B cell (primary cell): ENCODE data around the gene ADAM12. TPM values are rescaled to one million over a fixed set of nuclear protein-coding genes. Genes with fewer than 3 reads are reported as not detected.

ENCODE experiments used
- ATAC-seq: fragments of 200-7000 bp; cut with Tn5 transposase; one replicate; pipeline ENCODE4 v1.10.0; 2021; ENCODE audit warnings: low read depth, mild to moderate bottlenecking, moderate number of reproducible peaks, moderate library complexity
- CTCF ChIA-PET: fragments of 350-600 bp; sonication (Branson Sonifier 250); formaldehyde crosslinking; loops from one replicate; lab custom pipeline; 2021; ENCODE audit warnings: antibody characterized with exemption, inconsistent platforms; lab: Charles Lee
- POLR2A ChIA-PET: fragments of 350-600 bp; sonication (Branson Sonifier 250); formaldehyde crosslinking; loops from one replicate; lab custom pipeline; 2021; ENCODE audit warnings: antibody characterized with exemption; lab: Charles Lee
- DNase-seq: peaks from one replicate; pipeline ENCODE4 v3.0.0; 2013
- H2AFZ ChIP-seq: 2 replicates; pipeline ENCODE4 v1.6.1; 2012; ENCODE audit warnings: mild to moderate bottlenecking, low read depth, low read length; ENCODE audit not compliant: insufficient read depth, poor library complexity, severe bottlenecking
- H3K27ac ChIP-seq, 2 donors: 1 replicate in 1 of 2; 2 replicates in 1 of 2; pipeline ENCODE4 v1.5.1; 2012 to 2013; ENCODE audit warnings: low read length in 2 of 2, mild to moderate bottlenecking in 2 of 2, moderate library complexity in 1 of 2
- H3K27me3 ChIP-seq, 4 experiments: fragments of 200-600 bp in 1 of 4; sonication (generic) in 1 of 4; replicated peaks in 1 of 4; 1 replicate in 2 of 4; 2 replicates in 2 of 4; pipeline versions ENCODE4 v1.6.1 to v1.7.0; 2013 to 2016; ENCODE audit warnings: low read length in 3 of 4, mild to moderate bottlenecking in 2 of 4, mixed read lengths in 1 of 4, moderate library complexity in 1 of 4; ENCODE audit not compliant: insufficient read depth in 4 of 4, control insufficient read depth in 3 of 4; ENCODE audit errors: control extremely low read depth in 1 of 4
- H3K36me3 ChIP-seq, 2 experiments: replicated peaks in 1 of 2; 1 replicate in 1 of 2; 2 replicates in 1 of 2; pipeline versions ENCODE4 v1.6.1 to v1.7.1; 2013; ENCODE audit warnings: low read length in 1 of 2; ENCODE audit not compliant: insufficient read depth in 2 of 2, control insufficient read depth in 1 of 2; ENCODE audit errors: control extremely low read depth in 1 of 2, extremely low read depth in 1 of 2
- H3K4me1 ChIP-seq, 2 donors: fragments of 200-600 bp in 1 of 2; sonication (generic) in 1 of 2; 1 replicate in 1 of 2; 2 replicates in 1 of 2; pipeline versions ENCODE4 v1.5.1 to v1.6.1; 2013 to 2017; ENCODE audit warnings: low read length in 2 of 2; ENCODE audit not compliant: control insufficient read depth in 2 of 2, insufficient read depth in 2 of 2
- H3K4me2 ChIP-seq: replicated peaks from 2 replicates; pipeline ENCODE3; 2012; ENCODE audit warnings: mild to moderate bottlenecking, low read depth, low read length; ENCODE audit not compliant: poor library complexity, severe bottlenecking
- H3K4me3 ChIP-seq, 5 experiments: fragments of 200-600 bp in 1 of 5; sonication (generic) in 1 of 5; 1 replicate in 3 of 5; 2 replicates in 2 of 5; pipeline versions ENCODE4 v1.5.1 to v1.7.0; 2011 to 2016; ENCODE audit warnings: low read length in 4 of 5, mild to moderate bottlenecking in 4 of 5, low read depth in 2 of 5, control low read depth in 1 of 5, moderate library complexity in 1 of 5; ENCODE audit not compliant: insufficient read depth in 1 of 5; ENCODE audit errors: control extremely low read depth in 1 of 5, extremely low read depth in 1 of 5
- H3K79me2 ChIP-seq: fragments of 200-600 bp; sonication (generic); one replicate; pipeline ENCODE4 v1.6.0; 2016; ENCODE audit warnings: low read length; ENCODE audit not compliant: control insufficient read depth, insufficient read depth
- H3K9ac ChIP-seq: fragments of 200-600 bp; sonication (generic); 2 replicates; pipeline ENCODE4 v1.6.1; 2017; ENCODE audit warnings: mild to moderate bottlenecking, low read length, moderate library complexity
- H3K9me3 ChIP-seq, 3 donors: one replicate each; pipeline versions ENCODE4 v1.6.1 to v1.7.1; 2013; ENCODE audit warnings: low read length in 2 of 3; ENCODE audit not compliant: control insufficient read depth in 2 of 3, insufficient read depth in 1 of 3; ENCODE audit errors: control extremely low read depth in 1 of 3
- H4K20me1 ChIP-seq: 2 replicates; pipeline ENCODE4 v1.6.0; 2012; ENCODE audit warnings: mild to moderate bottlenecking, low read length; ENCODE audit not compliant: insufficient read depth, control insufficient read depth, poor library complexity, severe bottlenecking
- H3K27ac Mint-ChIP-seq: one replicate; pipeline ENCODE4 v1.8.0; 2021; ENCODE audit warnings: mixed read lengths
- H3K27me3 Mint-ChIP-seq: one replicate; pipeline ENCODE4 v1.8.0; 2021; ENCODE audit warnings: mixed read lengths
- H3K4me1 Mint-ChIP-seq: one replicate; pipeline ENCODE4 v1.8.0; 2021; ENCODE audit warnings: mixed read lengths
- H3K4me3 Mint-ChIP-seq: one replicate; pipeline ENCODE4 v1.8.0; 2021; ENCODE audit warnings: mixed read lengths
- H3K9me3 Mint-ChIP-seq: one replicate; pipeline ENCODE4 v1.8.0; 2022; ENCODE audit warnings: mixed read lengths; ENCODE audit not compliant: insufficient read depth
- CTCF ChIP-seq: fragments of 200-600 bp; IDR thresholded peaks from one replicate; pipeline ENCODE4 v1.8.0; 2022; ENCODE audit warnings: antibody characterized with exemption, mild to moderate bottlenecking
- EZH2 ChIP-seq: IDR thresholded peaks from 2 replicates; pipeline ENCODE4 v1.6.1; 2012; ENCODE audit warnings: borderline replicate concordance, low read depth, mild to moderate bottlenecking, moderate library complexity, low read length; ENCODE audit not compliant: insufficient read depth, poor library complexity, severe bottlenecking
- WGBS: methylation state at CpG from one replicate; pipeline ENCODE4 v1.1.5; 2013; ENCODE audit warnings: missing lambda C conversion rate; ENCODE audit not compliant: insufficient coverage; 5-methylcytosine and 5-hydroxymethylcytosine counted together
- intact Hi-C: fragments of 100-400 bp; cut with micrococcal nuclease; formaldehyde crosslinking; loops from one replicate; pipeline ENCODE4 v1.10.0; 2022
- polyA plus RNA-seq: library from polyadenylated mRNA; depleted of rRNA; stranded (reverse); fragments of >200 nt; gene quantifications from 2 replicates; pipeline ENCODE4 v1.2.3, GENCODE V29; 2012
- total RNA-seq, 2 donors: library from RNA; stranded (reverse); fragments of 120-200 nt in 1 of 2; gene quantifications; 1 replicate in 1 of 2; 2 replicates in 1 of 2; pipeline versions ENCODE4 v1.2.3 to v1.2.4, GENCODE V29; 2013 to 2022

ADAM12 gene
- total and polyA plus RNA-seq, 2 donors (not counting 1 experiment from before 2014, with no cell fraction given), result 0.01 to 0.22 TPM

GRCh38 chr10:126357169-126357568, 31.1 kb downstream of the ADAM12 start:
- peaks cover 7% of the 10 kb centered on the region for H3K27me3 Mint-ChIP-seq
- TF ChIP-seq CTCF (no peak), EZH2 (no peak)
- Histone ChIP-seq H3K4me3 (no peak overlapping the region), H3K36me3 (no peaks in the 10 kb centered on the region), H3K9me3 (peaks cover 0 to 16% (median 12%) of the 10 kb centered on the region in 3 donors), H3K4me2 (no peak overlapping the region), H3K27ac (no peak overlapping the region), H3K79me2 (no peaks in the 10 kb centered on the region), H3K4me1 (no peaks in the 10 kb centered on the region), H3K27me3 (no peaks in the 10 kb centered on the region), H3K9ac (no peak overlapping the region), H2AFZ (no peak overlapping the region), H4K20me1 (no peaks in the 10 kb centered on the region)
- DNase-seq (no peak), ATAC-seq (no peak)
- no peak overlapping the region for H3K4me3 Mint-ChIP-seq
- POLR2A ChIA-PET, result no interaction called here
- H3K9me3 Mint-ChIP-seq, result peaks cover 11% of the 10 kb centered on the region
- intact Hi-C loops, result no loop called here
- no peak overlapping the region for H3K27ac Mint-ChIP-seq
- CTCF ChIA-PET, result no interaction called here
- no peaks in the 10 kb centered on the region for H3K4me1 Mint-ChIP-seq

GRCh38 chr10:126353666-126354065, 34.6 kb downstream of the ADAM12 start:
- Histone ChIP-seq H3K27me3 (no peaks in the 10 kb centered on the region), H4K20me1 (no peaks in the 10 kb centered on the region), H3K79me2 (no peaks in the 10 kb centered on the region), H3K4me1 (no peaks in the 10 kb centered on the region), H3K4me2 (no peak overlapping the region), H3K36me3 (no peaks in the 10 kb centered on the region), H2AFZ (no peak overlapping the region), H3K4me3 (no peak overlapping the region), H3K9ac (no peak overlapping the region), H3K9me3 (peaks cover 0 to 17% (median 12%) of the 10 kb centered on the region in 3 donors), H3K27ac (no peak overlapping the region)
- intact Hi-C loops, result no loop called here
- Mint-ChIP-seq H3K4me1 (no peaks in the 10 kb centered on the region), H3K27me3 (peaks cover 8% of the 10 kb centered on the region), H3K27ac (no peak overlapping the region), H3K9me3 (peaks cover 8% of the 10 kb centered on the region), H3K4me3 (no peak overlapping the region)
- no peak for ATAC-seq
- CTCF ChIA-PET, result no interaction called here
- 100% methylated on average over 1 of the region's 1 CpG for WGBS
- POLR2A ChIA-PET, result no interaction called here
- no peak for DNase-seq
- TF ChIP-seq CTCF (no peak), EZH2 (no peak)
